ENCODE results near the gene SPSB4.

DNA sequence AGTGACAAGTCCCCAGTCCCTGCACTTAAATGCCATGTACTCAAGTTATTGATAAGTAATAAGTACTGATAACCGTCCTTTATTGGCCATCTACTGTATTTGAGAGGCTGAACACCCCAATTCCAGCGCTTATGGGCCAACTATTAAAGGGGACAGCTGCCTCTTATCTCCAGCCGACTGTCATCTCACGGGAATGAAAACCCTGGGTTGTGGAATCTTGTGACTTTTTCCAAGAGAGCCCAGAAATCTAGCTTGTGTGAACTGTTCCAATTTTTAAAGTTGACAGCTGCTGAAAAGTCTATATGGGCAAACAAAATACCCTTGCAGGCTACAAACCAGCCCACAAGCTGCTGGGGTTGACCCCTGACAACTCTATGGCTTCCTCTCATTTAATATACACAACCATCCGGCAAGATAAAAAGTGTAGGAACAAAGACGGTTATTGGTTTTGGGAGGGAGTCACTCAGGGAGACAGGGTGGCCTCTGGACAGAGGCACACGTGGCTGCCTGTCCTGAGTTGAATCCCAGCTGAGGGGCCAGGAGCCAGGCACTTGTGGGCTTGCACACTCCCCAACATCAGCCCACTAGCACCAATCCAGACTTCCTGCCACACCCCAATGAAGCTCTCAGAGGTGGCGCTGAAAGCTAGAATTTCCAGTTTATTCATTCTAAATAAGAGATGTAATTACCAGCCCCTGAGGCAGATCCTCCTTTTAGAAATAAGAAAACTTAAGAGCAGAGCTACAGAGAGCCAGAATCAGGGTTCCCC, 16.2 kb downstream of the SPSB4 start:
- TF ChIP-seq, protein P1, sequence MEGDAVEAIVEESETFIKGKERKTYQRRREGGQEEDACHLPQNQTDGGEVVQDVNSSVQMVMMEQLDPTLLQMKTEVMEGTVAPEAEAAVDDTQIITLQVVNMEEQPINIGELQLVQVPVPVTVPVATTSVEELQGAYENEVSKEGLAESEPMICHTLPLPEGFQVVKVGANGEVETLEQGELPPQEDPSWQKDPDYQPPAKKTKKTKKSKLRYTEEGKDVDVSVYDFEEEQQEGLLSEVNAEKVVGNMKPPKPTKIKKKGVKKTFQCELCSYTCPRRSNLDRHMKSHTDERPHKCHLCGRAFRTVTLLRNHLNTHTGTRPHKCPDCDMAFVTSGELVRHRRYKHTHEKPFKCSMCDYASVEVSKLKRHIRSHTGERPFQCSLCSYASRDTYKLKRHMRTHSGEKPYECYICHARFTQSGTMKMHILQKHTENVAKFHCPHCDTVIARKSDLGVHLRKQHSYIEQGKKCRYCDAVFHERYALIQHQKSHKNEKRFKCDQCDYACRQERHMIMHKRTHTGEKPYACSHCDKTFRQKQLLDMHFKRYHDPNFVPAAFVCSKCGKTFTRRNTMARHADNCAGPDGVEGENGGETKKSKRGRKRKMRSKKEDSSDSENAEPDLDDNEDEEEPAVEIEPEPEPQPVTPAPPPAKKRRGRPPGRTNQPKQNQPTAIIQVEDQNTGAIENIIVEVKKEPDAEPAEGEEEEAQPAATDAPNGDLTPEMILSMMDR (IDR thresholded peaks at IDR 0.05; ENCODE audit: insufficient read depth, low read length, poor library complexity, severe bottlenecking): no peak
- no peak for TF ChIP-seq EZH2phosphoT487 (conservative IDR thresholded peaks at IDR 0.05; ENCODE audit: low read length)
